ENCODE results near the gene JARID2.

Gene JARID2

GRCh38 chr6:15515660-15516375, 269.9 kb downstream of the JARID2 start:
- TF ChIP-seq, protein P1, sequence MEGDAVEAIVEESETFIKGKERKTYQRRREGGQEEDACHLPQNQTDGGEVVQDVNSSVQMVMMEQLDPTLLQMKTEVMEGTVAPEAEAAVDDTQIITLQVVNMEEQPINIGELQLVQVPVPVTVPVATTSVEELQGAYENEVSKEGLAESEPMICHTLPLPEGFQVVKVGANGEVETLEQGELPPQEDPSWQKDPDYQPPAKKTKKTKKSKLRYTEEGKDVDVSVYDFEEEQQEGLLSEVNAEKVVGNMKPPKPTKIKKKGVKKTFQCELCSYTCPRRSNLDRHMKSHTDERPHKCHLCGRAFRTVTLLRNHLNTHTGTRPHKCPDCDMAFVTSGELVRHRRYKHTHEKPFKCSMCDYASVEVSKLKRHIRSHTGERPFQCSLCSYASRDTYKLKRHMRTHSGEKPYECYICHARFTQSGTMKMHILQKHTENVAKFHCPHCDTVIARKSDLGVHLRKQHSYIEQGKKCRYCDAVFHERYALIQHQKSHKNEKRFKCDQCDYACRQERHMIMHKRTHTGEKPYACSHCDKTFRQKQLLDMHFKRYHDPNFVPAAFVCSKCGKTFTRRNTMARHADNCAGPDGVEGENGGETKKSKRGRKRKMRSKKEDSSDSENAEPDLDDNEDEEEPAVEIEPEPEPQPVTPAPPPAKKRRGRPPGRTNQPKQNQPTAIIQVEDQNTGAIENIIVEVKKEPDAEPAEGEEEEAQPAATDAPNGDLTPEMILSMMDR (IDR thresholded peaks at IDR 0.05; ENCODE audit: control insufficient read depth, extremely low read depth, insufficient read depth) = peak; percentile 32; the same call in 1 of the 2 replicates
- no peak for DNase-seq (ENCODE audit: low read depth)
- no peak overlapping the region for H3K4me3 ChIP-seq (ENCODE audit: low read depth, low read length)

DNA sequence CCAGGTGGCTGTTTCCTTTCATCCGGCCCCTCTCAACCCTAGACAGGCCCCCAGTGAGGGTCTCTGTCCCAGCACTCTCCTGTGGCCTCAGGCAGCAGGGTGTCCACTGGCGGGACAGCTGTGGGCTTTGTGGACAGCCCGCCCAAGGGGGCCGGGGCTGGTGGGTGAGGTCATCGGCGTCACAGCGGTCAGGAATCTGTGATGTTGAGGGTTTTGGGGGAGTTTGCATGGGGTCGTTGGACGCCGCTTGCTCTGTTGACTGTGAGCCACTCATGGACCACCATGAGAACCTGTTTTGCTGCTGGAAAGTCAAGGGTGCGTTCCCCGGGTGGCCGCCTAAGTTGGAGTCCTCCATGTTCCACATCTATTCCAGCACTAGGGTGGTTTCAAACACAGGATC, 270.5 kb downstream of the JARID2 start:
- no peak overlapping the region for H3K4me3 ChIP-seq (ENCODE audit: low read depth, low read length)
- TF ChIP-seq, protein P1 (IDR thresholded peaks at IDR 0.05; ENCODE audit: control insufficient read depth, extremely low read depth, insufficient read depth) = no peak
- no peak for DNase-seq (ENCODE audit: low read depth)

- DNase-seq (ENCODE audit: low read depth) = no peak
- TF ChIP-seq, protein P1 (IDR thresholded peaks at IDR 0.05; ENCODE audit: control insufficient read depth, extremely low read depth, insufficient read depth) = no peak
- H3K4me3 ChIP-seq (ENCODE audit: low read depth, low read length) = no peak overlapping the region
Observed at GRCh38 chr6:15516923-15517560, 271.2 kb downstream of the JARID2 start.

- TF ChIP-seq, protein P1 (IDR thresholded peaks at IDR 0.05; ENCODE audit: control insufficient read depth, extremely low read depth, insufficient read depth) = no peak
- no peak overlapping the region for H3K4me3 ChIP-seq (ENCODE audit: low read depth, low read length)
- no peak for DNase-seq (ENCODE audit: low read depth)
Observed at GRCh38 chr6:15517600-15517999, 271.7 kb downstream of the JARID2 start.

- no peak overlapping the region for H3K4me3 ChIP-seq (ENCODE audit: low read depth, low read length)
- no peak for DNase-seq (ENCODE audit: low read depth)
- TF ChIP-seq, protein P1 (IDR thresholded peaks at IDR 0.05; ENCODE audit: control insufficient read depth, extremely low read depth, insufficient read depth) = no peak
Observed at GRCh38 chr6:15518057-15518456, 272.2 kb downstream of the JARID2 start.

DNA sequence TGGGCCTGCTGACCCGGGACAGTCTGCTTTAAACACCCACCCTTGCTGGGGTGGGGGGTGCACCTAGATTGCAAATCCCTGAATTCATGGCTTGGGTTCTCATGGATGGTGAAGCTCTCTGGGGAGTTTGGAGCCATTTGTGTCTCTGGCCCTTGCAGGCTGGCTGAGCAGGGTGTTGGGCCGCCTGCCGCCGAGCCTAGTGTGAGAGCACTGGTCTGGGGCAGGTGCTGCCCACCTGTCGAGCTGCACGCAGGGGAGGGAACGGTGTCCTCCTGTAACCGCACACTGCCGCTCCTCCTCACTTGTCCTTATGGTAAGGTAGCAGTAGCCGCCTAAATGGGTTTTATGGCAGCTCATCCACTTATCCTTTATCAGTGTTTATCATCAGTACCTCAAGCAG, 273.0 kb downstream of the JARID2 start:
- DNase-seq (ENCODE audit: low read depth) = no peak

More for the DNA sequence above, 273.0 kb downstream of the JARID2 start:
- no peak overlapping the region for H3K4me3 ChIP-seq (ENCODE audit: low read depth, low read length)
- TF ChIP-seq, protein P1 (IDR thresholded peaks at IDR 0.05; ENCODE audit: control insufficient read depth, extremely low read depth, insufficient read depth) = no peak
